GM23248 (cell line): ENCODE measurements around the gene RXRA.

Experiments
- EZH2 ChIP-seq: fragments of 200-600 bp; sonication (generic); IDR thresholded peaks from 2 replicates; pipeline ENCODE4 v1.6.1; 2018; ENCODE audit warnings: antibody characterized with exemption, mild to moderate bottlenecking; ENCODE audit not compliant: insufficient read depth, poor library complexity, severe bottlenecking
- EZH2phosphoT487 ChIP-seq: fragments of 200-600 bp; sonication (generic); IDR thresholded peaks from 2 replicates; pipeline ENCODE4 v1.6.1; 2018; ENCODE audit warnings: antibody characterized with exemption, moderate library complexity, mild to moderate bottlenecking, low read depth; ENCODE audit not compliant: insufficient read depth

DNA sequence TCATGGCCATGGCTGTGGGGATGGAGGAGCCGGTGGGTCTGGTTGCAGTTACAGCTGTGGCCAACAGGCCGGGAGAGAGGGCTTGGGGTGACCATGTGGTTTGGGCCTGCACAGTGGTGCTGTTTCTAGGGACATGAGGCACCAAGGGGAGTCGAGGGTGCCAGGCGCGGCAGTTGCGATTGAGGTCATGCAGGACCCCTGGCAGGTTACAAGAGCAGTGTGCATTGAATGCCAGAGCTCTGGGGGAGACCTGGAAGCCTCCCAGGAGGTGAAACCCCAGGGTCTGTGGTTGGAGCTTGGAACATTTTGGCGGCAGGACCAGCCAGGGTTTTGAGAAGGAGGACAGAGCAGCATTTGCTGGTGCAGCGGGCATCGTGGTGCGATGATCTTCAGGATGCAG is 21.7 kb downstream of the RXRA start:
- TF ChIP-seq EZH2 (no peak), EZH2phosphoT487 (no peak)
